Measurements from ENCODE around the gene NEDD4L. TPM values are rescaled to one million over a fixed set of nuclear protein-coding genes. Genes with fewer than 3 reads are reported as not detected.

Gene NEDD4L
- polyA plus RNA-seq, 1 experiment, result 14.1 TPM

GRCh38 chr18:58299936-58300335 is 255.9 kb downstream of the NEDD4L start:
- no peak for TF ChIP-seq CTCF (IDR thresholded peaks at IDR 0.05; ENCODE audit: insufficient read depth, low read depth, low read length)
- H3K4me3 ChIP-seq (ENCODE audit: low read depth, low read length), result no peak overlapping the region
- H3K36me3 ChIP-seq (ENCODE audit: control insufficient read depth, insufficient read depth, low read length), result no peaks in the 10 kb centered on the region
- H3K27me3 ChIP-seq (ENCODE audit: control insufficient read depth, insufficient read depth, low read length), result no peaks in the 10 kb centered on the region
- POLR2A ChIA-PET, result no interaction called here
- no peak for DNase-seq (ENCODE audit: low read depth)
- CTCF ChIA-PET, result no interaction called here

- no peak for TF ChIP-seq CTCF (IDR thresholded peaks at IDR 0.05; ENCODE audit: insufficient read depth, low read depth, low read length)
- DNase-seq (ENCODE audit: low read depth), result no peak
- no peak overlapping the region for H3K4me3 ChIP-seq (ENCODE audit: low read depth, low read length)
- no peaks in the 10 kb centered on the region for H3K27me3 ChIP-seq (ENCODE audit: control insufficient read depth, insufficient read depth, low read length)
- H3K36me3 ChIP-seq (ENCODE audit: control insufficient read depth, insufficient read depth, low read length), result no peaks in the 10 kb centered on the region
- POLR2A ChIA-PET, result no interaction called here
- CTCF ChIA-PET, result interaction anchor here (0.5 to 1.4 kb wide), 3 partner anchors 10 to 13 kb away, joined by 4 to 6 read pairs (median 4); no protein-coding TSS in a partner anchor
Measured at GRCh38 chr18:58300867-58301266, 256.8 kb downstream of the NEDD4L start.

- CTCF ChIA-PET, result no interaction called here
Measured at GRCh38 chr18:58302811-58303210, 258.8 kb downstream of the NEDD4L start.

GRCh38 chr18:58303363-58303762 is 259.3 kb downstream of the NEDD4L start:
- no peak for DNase-seq (ENCODE audit: low read depth)
- ChIA-PET POLR2A (no interaction called here), CTCF (no interaction called here)
- no peak for TF ChIP-seq CTCF (IDR thresholded peaks at IDR 0.05; ENCODE audit: insufficient read depth, low read depth, low read length)
- Histone ChIP-seq H3K27me3 (ENCODE audit: control insufficient read depth, insufficient read depth, low read length) (peaks cover under 1% of the 10 kb centered on the region; the same call in 1 of the 2 replicates), H3K4me3 (ENCODE audit: low read depth, low read length) (no peak overlapping the region), H3K36me3 (ENCODE audit: control insufficient read depth, insufficient read depth, low read length) (no peaks in the 10 kb centered on the region)

More at GRCh38 chr18:58302811-58303210, 258.8 kb downstream of the NEDD4L start:
- no peak for TF ChIP-seq CTCF (IDR thresholded peaks at IDR 0.05; ENCODE audit: insufficient read depth, low read depth, low read length)
- POLR2A ChIA-PET, result no interaction called here
- DNase-seq (ENCODE audit: low read depth), result no peak
- H3K4me3 ChIP-seq (ENCODE audit: low read depth, low read length), result no peak overlapping the region
- no peaks in the 10 kb centered on the region; the same call in 1 of the 2 replicates for H3K27me3 ChIP-seq (ENCODE audit: control insufficient read depth, insufficient read depth, low read length)
- H3K36me3 ChIP-seq (ENCODE audit: control insufficient read depth, insufficient read depth, low read length), result no peaks in the 10 kb centered on the region

- CTCF ChIA-PET, result interaction anchor here (1.2 to 3.5 kb wide), 2 partner anchors 10 to 170 kb away, joined by 3 to 8 read pairs; no protein-coding TSS in a partner anchor
- no peak overlapping the region for H3K4me3 ChIP-seq (ENCODE audit: low read depth, low read length)
Measured at GRCh38 chr18:58305792-58306191, 261.8 kb downstream of the NEDD4L start.

More at GRCh38 chr18:58305792-58306191, 261.8 kb downstream of the NEDD4L start:
- H3K27me3 ChIP-seq (ENCODE audit: control insufficient read depth, insufficient read depth, low read length), result peaks cover 2% of the 10 kb centered on the region; the same call in 1 of the 2 replicates
- H3K36me3 ChIP-seq (ENCODE audit: control insufficient read depth, insufficient read depth, low read length), result no peaks in the 10 kb centered on the region
- TF ChIP-seq CTCF (IDR thresholded peaks at IDR 0.05; ENCODE audit: insufficient read depth, low read depth, low read length), result no peak
- DNase-seq (ENCODE audit: low read depth), result no peak
- POLR2A ChIA-PET, result no interaction called here

Measured in BJ (cell line).